Testis (tissue), 3 donors: Measurements from ENCODE around the gene SDK1. TPM values are rescaled to one million over a fixed set of nuclear protein-coding genes. Genes with fewer than 3 reads are reported as not detected.
A peak's percentile ranks its signal among the peaks of the same experiment; 100 is the strongest.

Experiments
- DNase-seq: peaks from one replicate; pipeline ENCODE4 v3.0.0-alpha.2; 2019
- H3K27ac ChIP-seq, 2 donors: fragments of 200-600 bp; sonication (generic); one replicate each; pipeline ENCODE4 v1.5.1; 2019
- H3K27me3 ChIP-seq: fragments of 200-600 bp; sonication (generic); one replicate; pipeline ENCODE4 v1.5.1; 2019
- H3K36me3 ChIP-seq: fragments of 200-600 bp; sonication (generic); one replicate; pipeline ENCODE4 v1.5.1; 2017; ENCODE audit warnings: low read depth; ENCODE audit errors: missing control alignments
- H3K4me1 ChIP-seq: fragments of 200-600 bp; sonication (generic); one replicate; pipeline ENCODE4 v1.5.1; 2019
- H3K4me3 ChIP-seq, 2 donors: fragments of 200-600 bp; sonication (generic); one replicate each; pipeline ENCODE4 v1.5.1; 2017 to 2019
- H3K9me3 ChIP-seq: fragments of 200-600 bp; sonication (generic); one replicate; pipeline ENCODE4 v1.5.1; 2017
- CTCF ChIP-seq, 3 experiments: fragments of 450-650 bp in 2 of 3; fragments of 200-600 bp in 1 of 3; sonication (generic) in 1 of 3; IDR thresholded peaks; one replicate each; pipeline ENCODE4 v1.5.1; 2016 to 2019; ENCODE audit warnings: antibody characterized with exemption in 3 of 3, mild to moderate bottlenecking in 2 of 3, moderate library complexity in 1 of 3
- POLR2A ChIP-seq: fragments of 450-650 bp; IDR thresholded peaks from one replicate; pipeline ENCODE4 v1.6.1; 2017; ENCODE audit warnings: antibody characterized with exemption, mild to moderate bottlenecking, moderate library complexity
- WGBS, 2 donors: methylation state at CpG; one replicate each; pipeline ENCODE4 v1.1.5; 2018; 5-methylcytosine and 5-hydroxymethylcytosine counted together
- intact Hi-C: fragments of 100-400 bp; cut with DNase I; formaldehyde crosslinking; loops from one replicate; pipeline ENCODE4 v1.15.1; 2023; ENCODE audit warnings: low total_unique reads
- polyA plus RNA-seq: library from polyadenylated mRNA; stranded (reverse); fragments of 350-450 nt; fragmentation: Illumina TruSeq; extraction: RNeasy Lipid Tissue Mini Kit (QIAGEN cat#74804); gene quantifications from one replicate; pipeline ENCODE4 v1.2.3, GENCODE V29; 2014; ENCODE audit warnings: low read depth, low replicate concordance; ENCODE audit not compliant: insufficient read depth
- total RNA-seq, 2 donors: library from RNA; depleted of rRNA; stranded (reverse); fragments of >200 nt; gene quantifications; one replicate each; pipeline ENCODE4 v1.2.3, GENCODE V29; 2016

SDK1 gene
- total and polyA plus RNA-seq, 3 donors from 2014 or later = 20.0 to 36.2 (median 24.9) TPM

- TF ChIP-seq POLR2A (no peak), CTCF (IDR thresholded peaks at IDR 0.05) (no peak)
- DNase-seq = no peak
- Histone ChIP-seq H3K27ac (no peak overlapping the region), H3K27me3 (no peaks in the 10 kb centered on the region), H3K36me3 (no peaks in the 10 kb centered on the region), H3K4me1 (no peaks in the 10 kb centered on the region), H3K9me3 (no peaks in the 10 kb centered on the region), H3K4me3 (no peak overlapping the region)
- WGBS, 2 donors = 56 to 85% methylated on average over 8 to 20 of the region's 20 CpGs
- intact Hi-C loops = no loop called here
These were observed 843.2 kb downstream of the SDK1 start for GRCh38 chr7:4144172-4144701.

- Histone ChIP-seq H3K4me1 (no peaks in the 10 kb centered on the region), H3K36me3 (no peaks in the 10 kb centered on the region), H3K4me3 (no peak overlapping the region), H3K27ac (no peak overlapping the region), H3K27me3 (no peaks in the 10 kb centered on the region), H3K9me3 (no peaks in the 10 kb centered on the region)
- intact Hi-C loops = no loop called here
- DNase-seq = peak; percentile 58
- 40 to 45% methylated on average over 21 to 25 of the region's 25 CpGs for WGBS, 2 donors
- TF ChIP-seq POLR2A (no peak), CTCF (IDR thresholded peaks at IDR 0.05) (no peak)
These were observed 843.9 kb downstream of the SDK1 start for GRCh38 chr7:4144811-4145510.

- Histone ChIP-seq H3K4me1 (no peaks in the 10 kb centered on the region), H3K27me3 (no peaks in the 10 kb centered on the region), H3K4me3 (no peak overlapping the region), H3K9me3 (no peaks in the 10 kb centered on the region), H3K27ac (no peak overlapping the region), H3K36me3 (no peaks in the 10 kb centered on the region)
- TF ChIP-seq POLR2A (no peak), CTCF (IDR thresholded peaks at IDR 0.05) (no peak)
- intact Hi-C loops = no loop called here
- DNase-seq = no peak
- 88 to 93% methylated on average over 8 to 14 of the region's 14 CpGs for WGBS, 2 donors
These were observed 844.5 kb downstream of the SDK1 start for GRCh38 chr7:4145576-4145975.

GRCh38 chr7:4147926-4148620 is 847.0 kb downstream of the SDK1 start:
- Histone ChIP-seq H3K4me3 (no peak overlapping the region), H3K4me1 (no peaks in the 10 kb centered on the region), H3K27me3 (no peaks in the 10 kb centered on the region), H3K27ac (no peak overlapping the region), H3K36me3 (no peaks in the 10 kb centered on the region), H3K9me3 (no peaks in the 10 kb centered on the region)
- intact Hi-C loops = no loop called here
- DNase-seq = no peak
- TF ChIP-seq CTCF (IDR thresholded peaks at IDR 0.05) (no peak), POLR2A (no peak)
- 94% methylated on average over 26 to 28 of the region's 28 CpGs for WGBS, 2 donors
